Measurements from ENCODE around the gene PASK.
"Not testable (repeated sequence)": the region's sequence is repeated elsewhere in the genome, so short reads cannot be mapped to it uniquely, and the experiment has no call there.

PASK gene

DNA sequence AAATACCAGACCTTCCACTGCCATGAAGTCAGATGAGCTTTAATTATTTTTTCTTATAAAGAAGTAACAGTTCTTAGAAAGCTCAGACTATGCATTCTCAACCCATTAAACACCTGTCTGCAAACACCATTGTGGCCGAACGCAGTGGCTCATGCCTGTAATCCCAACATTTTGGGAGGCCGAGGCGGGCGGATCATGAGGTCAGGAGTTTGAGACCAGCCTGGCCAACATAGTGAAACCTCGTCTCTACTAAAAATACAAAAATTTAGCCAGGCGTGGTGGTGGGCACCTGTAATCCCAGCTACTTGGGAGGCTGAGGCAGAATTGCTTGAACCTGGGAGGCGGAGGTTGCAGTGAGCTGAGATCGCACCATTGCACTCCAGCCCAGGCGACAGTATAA lies 44.7 kb downstream of the PASK start:
- peaks cover 15% of the 10 kb centered on the region for H3K4me1 ChIP-seq (ENCODE audit: control insufficient read depth, insufficient read depth, low read length)
- H3K9me3 ChIP-seq (ENCODE audit: control insufficient read depth, low read length); H3K36me3 ChIP-seq (ENCODE audit: control insufficient read depth, insufficient read depth, low read length); H3K4me3 ChIP-seq (ENCODE audit: low read length); H3K27me3 ChIP-seq (ENCODE audit: control insufficient read depth, insufficient read depth, low read length); H3K9ac ChIP-seq (ENCODE audit: low read length): not testable (repeated sequence)

DNA sequence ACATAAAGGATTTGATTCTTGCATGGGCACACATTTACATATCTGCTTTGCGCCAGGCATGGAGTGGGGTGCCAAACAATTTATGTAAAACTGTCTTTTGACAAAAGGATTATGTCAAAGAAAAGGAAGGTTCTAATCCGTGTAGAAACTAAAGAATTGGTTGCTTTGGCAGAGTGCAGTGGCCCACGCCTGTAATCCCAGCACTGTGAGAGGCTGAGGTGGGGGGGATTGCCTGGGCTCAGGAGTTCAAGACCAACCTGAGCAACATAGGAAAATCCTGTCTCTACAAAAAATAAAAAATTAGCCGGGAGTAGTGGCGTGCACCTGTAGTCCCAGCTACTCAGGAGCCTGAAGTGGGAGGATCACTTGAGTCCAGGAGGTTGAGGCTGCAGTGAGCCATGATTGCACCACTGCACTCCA lies 46.1 kb downstream of the PASK start:
- H3K9me3 ChIP-seq (ENCODE audit: control insufficient read depth, low read length), result no peaks in the 10 kb centered on the region
- H3K4me1 ChIP-seq (ENCODE audit: control insufficient read depth, insufficient read depth, low read length), result peaks cover 15% of the 10 kb centered on the region
- H3K4me3 ChIP-seq (ENCODE audit: low read length), result peak overlapping the region; percentile 72
- H3K36me3 ChIP-seq (ENCODE audit: control insufficient read depth, insufficient read depth, low read length), result no peaks in the 10 kb centered on the region
- H3K9ac ChIP-seq (ENCODE audit: low read length), result peak overlapping the region; percentile 83
- H3K27me3 ChIP-seq (ENCODE audit: control insufficient read depth, insufficient read depth, low read length), result no peaks in the 10 kb centered on the region

DNA sequence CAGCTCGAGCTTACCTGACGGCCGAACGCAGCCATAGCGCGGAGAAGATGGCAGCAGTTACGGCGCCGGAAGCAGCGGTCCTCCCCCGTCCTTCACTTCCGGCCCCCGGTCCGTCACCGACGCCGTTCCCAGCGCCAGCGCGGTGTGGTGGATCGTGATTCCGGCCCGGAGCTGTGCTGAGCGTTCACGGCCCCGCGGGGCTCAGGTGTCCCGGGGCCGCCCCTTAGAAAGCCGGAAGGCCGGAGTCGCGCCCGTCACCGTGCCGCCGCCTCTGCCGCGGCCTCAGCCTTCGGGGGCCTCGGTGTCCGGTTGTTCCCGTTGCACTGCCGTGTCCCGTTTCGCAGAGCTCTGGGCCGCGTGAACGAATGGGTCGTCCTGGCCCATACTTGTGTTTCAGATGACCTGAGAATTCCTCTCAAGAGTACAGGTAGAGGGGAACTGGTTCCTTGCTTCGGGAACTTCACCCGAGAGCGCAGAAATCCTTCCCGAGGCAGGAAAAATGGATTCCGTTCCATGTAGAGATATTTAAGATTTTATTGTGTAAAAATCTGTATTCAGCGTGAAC lies 47.0 kb downstream of the PASK start, which contains the start of gene MTERF4:
MTERF4 (minus strand) TSS at position 49 of the 565 bp plus-strand sequence; CDS start at position 35, 14 bp downstream.
- Histone ChIP-seq H3K27me3 (ENCODE audit: control insufficient read depth, insufficient read depth, low read length) (no peaks in the 10 kb centered on the region), H3K4me3 (ENCODE audit: low read length) (peak within 1 kb of the TSS; percentile 72), H3K9me3 (ENCODE audit: control insufficient read depth, low read length) (no peaks in the 10 kb centered on the region), H3K9ac (ENCODE audit: low read length) (peak within 1 kb of the TSS; percentile 83), H3K36me3 (ENCODE audit: control insufficient read depth, insufficient read depth, low read length) (no peaks in the 10 kb centered on the region), H3K4me1 (ENCODE audit: control insufficient read depth, insufficient read depth, low read length) (peaks cover 15% of the 10 kb centered on the region)

DNA sequence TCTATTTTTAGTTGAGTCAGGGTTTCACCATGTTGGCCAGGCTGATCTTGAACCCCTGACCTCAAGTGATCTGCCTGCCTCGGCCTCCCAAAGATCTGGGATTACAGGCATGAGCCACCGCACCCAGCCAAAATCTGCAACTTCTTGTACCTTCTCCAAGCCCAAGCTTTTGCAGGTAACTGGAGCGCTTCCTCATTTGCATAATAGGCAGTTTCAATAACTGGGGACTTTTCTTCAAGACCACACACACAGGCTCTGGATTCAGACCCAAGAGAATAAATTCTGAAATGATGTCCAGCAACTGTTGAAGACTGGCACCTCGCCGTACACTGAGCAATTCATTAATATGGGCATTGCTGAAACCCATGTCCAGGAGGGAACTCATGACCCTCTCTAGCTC lies 50.0 kb downstream of the PASK start:
- Histone ChIP-seq H3K4me1 (ENCODE audit: control insufficient read depth, insufficient read depth, low read length) (peaks cover 15% of the 10 kb centered on the region), H3K36me3 (ENCODE audit: control insufficient read depth, insufficient read depth, low read length) (no peaks in the 10 kb centered on the region), H3K27me3 (ENCODE audit: control insufficient read depth, insufficient read depth, low read length) (no peaks in the 10 kb centered on the region), H3K9me3 (ENCODE audit: control insufficient read depth, low read length) (no peaks in the 10 kb centered on the region), H3K4me3 (ENCODE audit: low read length) (no peak overlapping the region), H3K9ac (ENCODE audit: low read length) (no peak overlapping the region)

DNA sequence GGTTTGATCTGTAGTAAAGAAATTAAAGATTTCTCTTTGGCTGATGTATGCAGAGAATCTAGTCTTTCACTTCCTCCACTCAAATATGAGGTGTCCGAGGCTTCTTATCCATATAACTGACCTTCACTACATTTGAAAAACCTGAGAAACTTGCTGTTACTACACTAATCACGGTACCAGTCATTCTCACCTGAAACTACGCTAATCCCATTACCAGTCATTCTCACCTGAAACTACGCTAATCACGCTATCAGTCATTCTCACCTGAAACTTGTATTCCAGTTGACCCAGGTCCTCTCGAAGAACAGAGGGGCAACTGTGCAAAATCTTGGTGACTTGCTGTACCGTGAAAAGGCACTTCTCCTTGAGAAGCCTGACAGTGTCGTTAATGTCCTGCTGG lies 52.3 kb downstream of the PASK start:
- Histone ChIP-seq H3K9ac (ENCODE audit: low read length) (no peak overlapping the region), H3K36me3 (ENCODE audit: control insufficient read depth, insufficient read depth, low read length) (no peaks in the 10 kb centered on the region), H3K27me3 (ENCODE audit: control insufficient read depth, insufficient read depth, low read length) (no peaks in the 10 kb centered on the region), H3K4me3 (ENCODE audit: low read length) (no peak overlapping the region), H3K9me3 (ENCODE audit: control insufficient read depth, low read length) (no peaks in the 10 kb centered on the region), H3K4me1 (ENCODE audit: control insufficient read depth, insufficient read depth, low read length) (peaks cover 9% of the 10 kb centered on the region)

DNA sequence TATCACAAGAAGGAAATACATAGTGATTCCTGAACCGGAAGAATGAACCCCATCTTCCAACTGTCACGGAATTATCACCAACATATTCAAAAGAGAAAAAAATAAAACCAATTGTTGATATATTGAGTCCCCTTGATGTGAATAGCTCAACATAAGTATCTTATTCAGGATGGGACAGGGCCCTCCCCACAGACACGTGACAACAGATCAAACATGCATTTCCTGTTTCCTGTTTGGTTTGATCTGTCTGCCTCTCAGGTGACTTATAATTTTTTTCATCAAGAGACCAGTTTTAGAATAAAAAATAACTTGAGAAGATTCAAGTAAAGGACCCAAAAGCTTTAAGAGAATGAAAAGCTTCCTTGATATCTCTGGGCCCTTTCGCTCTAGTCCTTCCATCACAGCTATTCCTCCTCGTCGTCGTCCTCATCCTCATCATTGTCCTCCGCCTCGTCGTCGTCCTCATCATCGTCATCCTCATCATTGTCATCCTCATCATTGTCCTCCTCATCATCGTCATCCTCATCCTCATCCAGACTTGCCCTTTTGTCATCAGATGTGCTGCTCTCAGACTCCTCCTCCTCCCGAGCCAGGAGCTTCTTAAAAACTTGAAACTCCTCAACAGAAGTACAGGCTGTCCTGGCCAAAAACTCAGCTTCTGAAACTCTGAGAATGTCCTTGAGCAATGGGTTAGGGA lies 53.5 kb downstream of the PASK start:
- no peak overlapping the region for H3K9ac ChIP-seq (ENCODE audit: low read length)
- H3K4me3 ChIP-seq (ENCODE audit: low read length), result no peak overlapping the region
- H3K27me3 ChIP-seq (ENCODE audit: control insufficient read depth, insufficient read depth, low read length), result no peaks in the 10 kb centered on the region
- H3K36me3 ChIP-seq (ENCODE audit: control insufficient read depth, insufficient read depth, low read length), result no peaks in the 10 kb centered on the region
- no peaks in the 10 kb centered on the region for H3K9me3 ChIP-seq (ENCODE audit: control insufficient read depth, low read length)
- peaks cover 2% of the 10 kb centered on the region for H3K4me1 ChIP-seq (ENCODE audit: control insufficient read depth, insufficient read depth, low read length)

DNA sequence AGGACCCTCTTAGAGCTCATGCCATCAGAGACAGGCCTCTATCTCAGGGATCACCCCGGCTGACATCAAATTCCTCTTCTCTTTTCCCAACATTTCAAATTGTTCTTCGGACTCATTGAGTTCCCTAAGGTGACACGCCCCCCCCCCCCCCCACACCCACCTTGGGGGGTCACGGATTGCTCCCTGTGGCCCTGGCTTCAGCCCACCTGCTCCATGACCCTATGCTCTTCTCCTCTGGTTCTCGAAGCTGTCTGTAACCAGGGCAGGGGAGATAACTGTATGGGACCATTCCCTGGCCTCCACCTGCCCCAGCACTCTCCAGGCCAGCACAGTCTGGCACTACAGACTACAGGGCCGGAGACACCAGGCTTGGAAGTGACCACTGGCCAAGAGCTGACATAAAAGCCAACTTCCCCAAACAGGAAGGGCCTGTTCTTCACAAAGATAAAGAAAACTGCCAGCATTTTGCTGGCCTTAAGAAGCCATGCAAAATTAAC lies 54.3 kb downstream of the PASK start:
- H3K27me3 ChIP-seq (ENCODE audit: control insufficient read depth, insufficient read depth, low read length), result no peaks in the 10 kb centered on the region
- no peak overlapping the region for H3K4me3 ChIP-seq (ENCODE audit: low read length)
- no peaks in the 10 kb centered on the region for H3K9me3 ChIP-seq (ENCODE audit: control insufficient read depth, low read length)
- H3K9ac ChIP-seq (ENCODE audit: low read length), result no peak overlapping the region
- H3K4me1 ChIP-seq (ENCODE audit: control insufficient read depth, insufficient read depth, low read length), result no peaks in the 10 kb centered on the region
- no peaks in the 10 kb centered on the region for H3K36me3 ChIP-seq (ENCODE audit: control insufficient read depth, insufficient read depth, low read length)

DNA sequence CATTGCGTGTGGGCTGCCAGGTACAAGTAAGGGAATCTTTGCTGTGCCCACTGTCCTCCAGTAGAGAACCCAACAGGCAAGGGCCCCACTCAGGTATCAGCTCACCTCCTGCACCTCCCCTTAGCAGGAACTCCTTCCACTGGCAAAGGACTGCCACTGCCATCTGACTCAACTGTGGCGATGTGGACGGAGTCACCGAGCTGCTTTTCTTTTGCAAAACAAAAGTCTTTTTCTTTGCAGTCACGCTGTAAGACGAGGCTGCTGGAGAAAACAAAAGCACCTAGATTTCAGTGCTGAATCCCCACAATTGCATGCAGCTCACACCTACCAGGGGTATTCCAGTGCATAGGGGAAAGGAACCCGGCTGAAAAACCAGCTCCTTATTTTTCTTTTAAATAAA lies 55.1 kb downstream of the PASK start:
- Histone ChIP-seq H3K9me3 (ENCODE audit: control insufficient read depth, low read length) (no peaks in the 10 kb centered on the region), H3K9ac (ENCODE audit: low read length) (no peak overlapping the region), H3K4me1 (ENCODE audit: control insufficient read depth, insufficient read depth, low read length) (no peaks in the 10 kb centered on the region), H3K27me3 (ENCODE audit: control insufficient read depth, insufficient read depth, low read length) (no peaks in the 10 kb centered on the region), H3K36me3 (ENCODE audit: control insufficient read depth, insufficient read depth, low read length) (no peaks in the 10 kb centered on the region), H3K4me3 (ENCODE audit: low read length) (no peak overlapping the region)

DNA sequence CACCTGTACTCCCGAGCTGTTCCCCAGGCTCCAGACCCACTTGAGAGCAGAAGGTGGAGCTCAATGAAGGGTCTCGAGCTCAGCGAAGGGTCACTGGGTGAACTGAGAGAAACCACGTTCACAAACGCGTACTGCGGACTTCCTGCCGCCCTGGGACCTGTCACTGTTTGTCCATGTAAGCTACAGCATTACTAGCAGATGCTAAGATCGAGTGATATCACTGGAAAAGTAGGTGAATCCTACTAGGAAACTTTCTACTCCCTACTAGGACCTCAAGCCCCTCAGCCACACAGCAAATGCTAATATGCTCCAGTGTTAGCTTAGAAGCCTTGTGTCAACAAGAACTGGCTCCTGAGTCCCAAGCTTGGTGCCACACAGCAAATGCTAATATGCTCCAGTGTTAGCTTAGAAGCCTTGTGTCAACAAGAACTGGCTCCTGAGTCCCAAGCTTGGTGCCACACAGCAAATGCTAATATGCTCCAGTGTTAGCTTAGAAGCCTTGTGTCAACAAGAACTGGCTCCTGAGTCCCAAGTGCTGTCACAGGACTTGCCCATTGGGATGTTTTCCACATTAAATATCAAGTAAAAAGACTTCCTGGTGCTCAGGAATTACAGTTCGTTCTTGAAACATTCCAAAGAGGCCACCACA lies 56.0 kb downstream of the PASK start:
- H3K4me1 ChIP-seq (ENCODE audit: control insufficient read depth, insufficient read depth, low read length); H3K9me3 ChIP-seq (ENCODE audit: control insufficient read depth, low read length); H3K9ac ChIP-seq (ENCODE audit: low read length); H3K36me3 ChIP-seq (ENCODE audit: control insufficient read depth, insufficient read depth, low read length); H3K27me3 ChIP-seq (ENCODE audit: control insufficient read depth, insufficient read depth, low read length); H3K4me3 ChIP-seq (ENCODE audit: low read length): not testable (repeated sequence)

DNA sequence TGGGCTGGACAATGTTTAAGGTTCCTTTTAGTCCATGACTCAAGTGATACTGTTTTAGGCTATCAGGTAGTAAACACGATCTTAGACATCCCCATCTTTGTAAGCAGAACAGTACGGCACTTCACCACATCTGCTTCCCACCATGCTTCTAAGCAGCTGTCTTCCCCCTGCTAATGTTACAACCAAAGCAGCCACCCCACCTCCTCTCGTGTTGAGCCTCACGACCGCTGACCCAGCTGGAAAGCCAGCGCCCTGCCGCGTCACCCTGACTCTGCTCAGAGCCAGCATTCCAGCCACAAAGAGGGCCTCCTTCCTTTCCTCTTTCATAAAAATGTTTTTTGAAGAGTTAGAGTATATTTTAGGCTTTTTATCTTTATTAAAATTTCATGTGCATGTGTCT lies 56.6 kb downstream of the PASK start:
- H3K9ac ChIP-seq (ENCODE audit: low read length), result no peak overlapping the region
- no peaks in the 10 kb centered on the region for H3K4me1 ChIP-seq (ENCODE audit: control insufficient read depth, insufficient read depth, low read length)
- H3K9me3 ChIP-seq (ENCODE audit: control insufficient read depth, low read length), result no peaks in the 10 kb centered on the region
- peaks cover 9% of the 10 kb centered on the region for H3K36me3 ChIP-seq (ENCODE audit: control insufficient read depth, insufficient read depth, low read length)
- H3K4me3 ChIP-seq (ENCODE audit: low read length), result no peak overlapping the region
- no peaks in the 10 kb centered on the region for H3K27me3 ChIP-seq (ENCODE audit: control insufficient read depth, insufficient read depth, low read length)

DNA sequence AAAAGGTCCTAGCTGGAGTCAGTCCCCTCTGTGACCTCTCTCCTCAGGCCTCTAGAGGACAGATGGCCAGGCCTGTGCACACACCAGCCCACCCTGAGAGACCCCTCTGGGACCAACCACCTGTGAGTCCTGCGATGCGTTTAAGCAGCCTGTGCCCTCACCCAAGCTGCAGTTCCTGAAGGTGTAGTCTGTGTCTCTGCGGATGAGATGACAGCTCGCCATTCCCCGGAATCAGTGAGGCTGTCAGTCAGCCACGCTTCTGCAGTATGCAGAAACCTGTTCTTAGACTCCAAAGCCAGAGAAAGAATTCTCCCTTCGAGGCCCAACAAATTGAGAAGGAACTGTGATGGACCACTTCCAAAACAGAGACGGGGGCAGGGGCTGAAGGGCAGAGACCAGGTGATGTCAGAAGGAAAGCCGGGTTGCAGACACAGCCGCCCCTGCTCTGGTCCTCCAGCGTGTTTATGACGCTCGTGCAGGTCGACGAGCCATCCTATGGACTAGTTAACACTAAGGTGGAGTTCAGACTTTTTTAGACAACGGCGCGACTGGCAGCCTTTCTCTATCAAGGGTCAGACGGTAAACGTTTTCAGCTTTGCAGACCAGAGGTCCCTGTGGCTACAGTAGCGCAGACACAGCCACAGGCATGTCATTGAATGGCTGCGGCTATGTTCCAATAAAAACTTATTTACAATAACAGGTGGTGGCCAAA lies 57.4 kb downstream of the PASK start:
- Histone ChIP-seq H3K9ac (ENCODE audit: low read length) (no peak overlapping the region), H3K27me3 (ENCODE audit: control insufficient read depth, insufficient read depth, low read length) (no peaks in the 10 kb centered on the region), H3K36me3 (ENCODE audit: control insufficient read depth, insufficient read depth, low read length) (peaks cover 13% of the 10 kb centered on the region), H3K9me3 (ENCODE audit: control insufficient read depth, low read length) (no peaks in the 10 kb centered on the region), H3K4me1 (ENCODE audit: control insufficient read depth, insufficient read depth, low read length) (no peaks in the 10 kb centered on the region), H3K4me3 (ENCODE audit: low read length) (no peak overlapping the region)

DNA sequence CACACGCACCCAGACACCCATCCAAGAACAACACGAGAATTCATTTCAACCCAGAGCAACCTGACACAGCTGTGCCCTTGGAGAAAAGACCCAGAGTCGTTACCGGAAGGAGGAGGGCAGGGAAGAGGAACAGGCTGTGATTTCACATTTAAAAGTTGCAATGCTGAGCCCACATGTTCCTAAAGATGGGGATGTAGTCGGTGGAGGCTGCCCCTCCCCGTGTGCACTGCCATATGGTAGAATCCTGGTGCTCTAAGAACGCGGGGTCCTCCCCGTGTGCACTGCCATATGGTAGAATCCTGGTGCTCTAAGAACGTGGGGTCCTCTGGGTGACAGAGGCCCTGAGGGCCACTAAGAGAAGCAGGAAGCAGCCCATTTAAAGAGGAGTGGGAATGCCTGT lies 58.1 kb downstream of the PASK start:
- H3K9me3 ChIP-seq (ENCODE audit: control insufficient read depth, low read length), result no peaks in the 10 kb centered on the region
- H3K27me3 ChIP-seq (ENCODE audit: control insufficient read depth, insufficient read depth, low read length), result no peaks in the 10 kb centered on the region
- H3K9ac ChIP-seq (ENCODE audit: low read length), result no peak overlapping the region
- H3K36me3 ChIP-seq (ENCODE audit: control insufficient read depth, insufficient read depth, low read length), result peaks cover 13% of the 10 kb centered on the region
- no peak overlapping the region for H3K4me3 ChIP-seq (ENCODE audit: low read length)
- no peaks in the 10 kb centered on the region for H3K4me1 ChIP-seq (ENCODE audit: control insufficient read depth, insufficient read depth, low read length)

Measured in mucosa of stomach (tissue), 1 donor.